HCT116 (cell line): ENCODE results near the gene PSMD3. TPM values are rescaled to one million over a fixed set of nuclear protein-coding genes. Genes with fewer than 3 reads are reported as not detected.

ENCODE experiments used
- ATAC-seq: fragments of 200-7000 bp; cut with Tn5 transposase; 2 replicates; pipeline ENCODE4 v1.9.1; 2020; ENCODE audit warnings: mild to moderate bottlenecking, moderate library complexity
- BruUV-seq: library from RNA; stranded (reverse); fragments of 400-500 nt; replicated peaks from 2 replicates; lab custom pipeline; 2021; lab: Mats Ljungman, UMichigan
- CTCF ChIA-PET: fragments of 300-600 bp; sonication (Branson Sonifier 250); formaldehyde crosslinking; loops from one replicate; lab custom pipeline; 2021; ENCODE audit warnings: antibody characterized with exemption; lab: Charles Lee
- POLR2A ChIA-PET: fragments of 300-600, 350-600 bp; sonication (Branson Sonifier 250); formaldehyde crosslinking; loops from one replicate; lab custom pipeline; 2021; ENCODE audit warnings: antibody characterized with exemption; lab: Charles Lee
- RAD21 ChIA-PET, 2 experiments: fragments of 300-600 bp; sonication (Branson Sonifier 250); formaldehyde crosslinking; loops; one replicate each; lab custom pipeline; 2023; ENCODE audit warnings: low total read pairs in 2 of 2; ENCODE audit not compliant: uncharacterized antibody in 2 of 2, unreplicated experiment in 2 of 2, low non-redundant PET in 1 of 2; lab: Charles Lee
- DNase-seq: peaks from one replicate; pipeline ENCODE4 v3.0.0-alpha.2; 2010; ENCODE audit warnings: low read depth, low spot score
- H2AFZ ChIP-seq: fragments of 200-600 bp; shearing (Covaris generic), sonication (generic); 2 replicates; pipeline ENCODE4 v1.6.1; 2017; ENCODE audit warnings: low read depth, mixed run types, mixed read lengths, antibody characterized with exemption, low read length; ENCODE audit not compliant: poor library complexity, severe bottlenecking
- H3K27ac ChIP-seq: 2 replicates; pipeline ENCODE4 v1.5.1; 2012; ENCODE audit warnings: low read depth, low read length
- H3K27me3 ChIP-seq: fragments of 200-600 bp; sonication (generic); 2 replicates; pipeline ENCODE4 v1.6.1; 2016; ENCODE audit warnings: mixed run types, low read length, mixed read lengths; ENCODE audit not compliant: insufficient read depth
- H3K36me3 ChIP-seq, 2 experiments: fragments of 200-500 bp in 1 of 2; fragments of 200-600 bp in 1 of 2; sonication (Bioruptor generic) in 1 of 2; sonication (generic) in 1 of 2; 2 replicates each; pipeline versions ENCODE4 v1.5.1 to v1.6.1; 2014 to 2016; ENCODE audit warnings: low read length in 2 of 2, inconsistent platforms in 1 of 2, mixed read lengths in 1 of 2, mixed run types in 1 of 2; ENCODE audit not compliant: insufficient read depth in 2 of 2, control insufficient read depth in 1 of 2
- H3K4me1 ChIP-seq, 2 experiments: fragments of 200-600 bp in 1 of 2; sonication (generic) in 1 of 2; 2 replicates each; pipeline versions ENCODE4 v1.5.1 to v1.6.1; 2012 to 2017; ENCODE audit warnings: low read length in 2 of 2, inconsistent platforms in 1 of 2, mild to moderate bottlenecking in 1 of 2, mixed read lengths in 1 of 2, mixed run types in 1 of 2, moderate library complexity in 1 of 2; ENCODE audit not compliant: insufficient read depth in 2 of 2, control insufficient read depth in 1 of 2
- H3K4me2 ChIP-seq: fragments of 200-600 bp; sonication (generic); 2 replicates; pipeline ENCODE4 v1.6.1; 2017; ENCODE audit warnings: mixed run types, low read length, mixed read lengths
- H3K4me3 ChIP-seq, 2 experiments: fragments of 200-600 bp in 1 of 2; sonication (generic) in 1 of 2; replicated peaks in 1 of 2; 2 replicates each; pipeline ENCODE4 v1.5.1; 2011 to 2016; ENCODE audit warnings: low read length in 2 of 2, control low read depth in 1 of 2, low read depth in 1 of 2, mild to moderate bottlenecking in 1 of 2, mixed read lengths in 1 of 2, mixed run types in 1 of 2
- H3K79me2 ChIP-seq: fragments of 200-600 bp; sonication (generic); 2 replicates; pipeline ENCODE4 v1.6.1; 2017; ENCODE audit warnings: mild to moderate bottlenecking, mixed run types, low read length, moderate library complexity, mixed read lengths; ENCODE audit not compliant: insufficient read depth
- H3K9ac ChIP-seq: fragments of 200-600 bp; sonication (generic); 2 replicates; pipeline ENCODE4 v1.6.1; 2016; ENCODE audit warnings: low read length, mixed read lengths
- H3K9me2 ChIP-seq: fragments of 200-600 bp; sonication (generic), shearing (Covaris generic); 2 replicates; pipeline ENCODE4 v1.6.1; 2017; ENCODE audit warnings: mixed run types, mild to moderate bottlenecking, moderate library complexity; ENCODE audit not compliant: insufficient read depth
- H3K9me3 ChIP-seq, 2 experiments: fragments of 200-500 bp in 1 of 2; fragments of 200-600 bp in 1 of 2; sonication (Bioruptor generic) in 1 of 2; sonication (generic) in 1 of 2; 2 replicates each; pipeline ENCODE4 v1.6.1; 2014 to 2017; ENCODE audit warnings: low read length in 2 of 2, mixed read lengths in 2 of 2, inconsistent platforms in 1 of 2, low read depth in 1 of 2, mild to moderate bottlenecking in 1 of 2, mixed run types in 1 of 2, moderate library complexity in 1 of 2; ENCODE audit not compliant: control insufficient read depth in 1 of 2, insufficient read depth in 1 of 2
- H4K20me1 ChIP-seq: fragments of 200-600 bp; sonication (generic), shearing (Covaris generic); 2 replicates; pipeline ENCODE4 v1.6.1; 2017; ENCODE audit warnings: mixed run types, mild to moderate bottlenecking, moderate library complexity; ENCODE audit not compliant: insufficient read depth
- CTCF ChIP-seq, 3 experiments: fragments of 200-600 bp in 1 of 3; sonication (generic) in 1 of 3; IDR thresholded peaks in 2 of 3; conservative IDR thresholded peaks in 1 of 3; 2 replicates each; pipeline ENCODE4 v1.5.1; 2012 to 2017; ENCODE audit warnings: low read depth in 2 of 3, low read length in 2 of 3, antibody characterized with exemption in 1 of 3, borderline replicate concordance in 1 of 3, control low read depth in 1 of 3, mild to moderate bottlenecking in 1 of 3, mixed read lengths in 1 of 3, mixed run types in 1 of 3, moderate library complexity in 1 of 3; ENCODE audit not compliant: insufficient read depth in 1 of 3
- ELF1 ChIP-seq: IDR thresholded peaks from 2 replicates; pipeline ENCODE4 v1.6.1; 2012; ENCODE audit warnings: low read depth, borderline replicate concordance
- EZH2phosphoT487 ChIP-seq: fragments of 200-600 bp; IDR thresholded peaks from 2 replicates; pipeline ENCODE4 v1.6.1; 2018; ENCODE audit warnings: antibody characterized with exemption, borderline replicate concordance
- FOSL1 ChIP-seq: IDR thresholded peaks from 2 replicates; pipeline ENCODE4 v1.6.1; 2012; ENCODE audit warnings: low read depth
- MAX ChIP-seq: IDR thresholded peaks from 2 replicates; pipeline ENCODE4 v1.6.1; 2012
- POLR2A ChIP-seq: IDR thresholded peaks from 2 replicates; pipeline ENCODE4 v1.7.0; 2011; ENCODE audit warnings: borderline replicate concordance; ENCODE audit not compliant: insufficient read depth, insufficient read length; ENCODE audit errors: extremely low read depth
- REST ChIP-seq: IDR thresholded peaks from 2 replicates; pipeline ENCODE4 v1.6.1; 2012; ENCODE audit warnings: low read depth
- SIN3A ChIP-seq: IDR thresholded peaks from 2 replicates; pipeline ENCODE4 v1.6.1; 2012; ENCODE audit warnings: low read depth
- ZNF274 ChIP-seq: fragments of 200-500 bp; sonication (Bioruptor generic); IDR thresholded peaks from 2 replicates; pipeline ENCODE4 v1.6.1; 2014; ENCODE audit warnings: mild to moderate bottlenecking, low read depth, low read length, inconsistent platforms
- intact Hi-C: fragments of 100-400 bp; cut with micrococcal nuclease; formaldehyde crosslinking; loops from 2 replicates; pipeline ENCODE4 v1.10.0; 2022
- total RNA-seq: library from RNA; stranded (reverse); gene quantifications from one replicate; pipeline ENCODE4 v1.2.1, GENCODE V29; 2021; ENCODE audit not compliant: unreplicated experiment

PSMD3 gene
- total RNA-seq, 1 experiment from 2014 or later, result 152 TPM

DNA sequence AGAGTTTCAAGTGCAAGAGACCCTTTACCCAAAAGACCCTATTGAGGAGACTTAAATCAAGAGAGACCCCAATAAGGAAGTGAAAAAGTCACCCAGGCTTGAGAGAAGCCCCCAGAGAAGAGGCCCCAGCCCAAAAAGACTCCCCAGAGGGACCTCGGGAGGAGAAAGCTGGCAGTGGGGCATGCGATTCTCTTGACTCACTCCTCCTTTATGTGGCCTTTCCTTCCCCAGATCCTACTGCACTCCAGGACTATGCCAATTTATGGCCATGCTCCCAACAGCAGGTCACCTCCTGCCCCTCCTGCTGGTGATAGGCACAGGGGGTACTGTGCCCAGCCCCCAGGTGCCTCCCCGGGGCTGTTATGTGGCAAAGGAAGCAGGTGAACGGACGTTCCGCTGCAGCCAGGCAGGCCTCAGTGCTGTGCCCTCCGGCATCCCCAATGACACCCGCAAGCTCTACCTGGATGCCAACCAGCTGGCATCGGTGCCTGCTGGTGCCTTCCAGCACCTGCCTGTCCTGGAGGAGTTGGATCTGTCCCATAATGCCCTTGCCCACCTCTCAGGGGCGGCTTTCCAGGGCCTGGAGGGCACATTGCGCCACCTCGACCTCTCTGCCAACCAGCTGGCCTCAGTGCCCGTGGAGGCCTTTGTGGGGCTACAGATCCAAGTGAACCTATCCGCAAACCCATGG is 36.8 kb upstream of the PSMD3 start:
- DNase-seq (no peak), ATAC-seq (no peak)
- no peak overlapping the region for H3K9ac ChIP-seq
- no peaks in the 10 kb centered on the region for H4K20me1 ChIP-seq
- intact Hi-C loops, result no loop called here
- no peak overlapping the region for H3K27ac ChIP-seq
- no peak overlapping the region for H3K4me3 ChIP-seq
- TF ChIP-seq CTCF (IDR thresholded peaks at IDR 0.05 in 2 of 3, conservative IDR thresholded peaks at IDR 0.05 in 1 of 3; ENCODE audit: borderline replicate concordance in 1 of 3, insufficient read depth in 1 of 3, low read depth in 2 of 3, low read length in 2 of 3) (no peak), REST (no peak), SIN3A (no peak), ELF1 (no peak), EZH2phosphoT487 (no peak), ZNF274 (no peak), FOSL1 (no peak), MAX (no peak), POLR2A (no peak)
- H3K9me3 ChIP-seq, result no peaks in the 10 kb centered on the region
- H2AFZ ChIP-seq, result no peak overlapping the region
- CTCF ChIA-PET, result no interaction called here
- no peak overlapping the region for H3K4me2 ChIP-seq
- POLR2A ChIA-PET, result no interaction called here
- no peaks in the 10 kb centered on the region for H3K9me2 ChIP-seq
- no peaks in the 10 kb centered on the region for H3K36me3 ChIP-seq
- no TSS peak for BruUV-seq
- RAD21 ChIA-PET, result no interaction called here
- peaks cover 5 to 6% of the 10 kb centered on the region in 2 experiments; a peak in 2 of 4 replicates for H3K4me1 ChIP-seq
- no peaks in the 10 kb centered on the region for H3K79me2 ChIP-seq
- H3K27me3 ChIP-seq, result no peaks in the 10 kb centered on the region
